Measurements from ENCODE around the gene TNFRSF4.

GRCh38 chr1:1253972-1254666 is 40.2 kb upstream of the TNFRSF4 start:
- TF ChIP-seq, protein P1, sequence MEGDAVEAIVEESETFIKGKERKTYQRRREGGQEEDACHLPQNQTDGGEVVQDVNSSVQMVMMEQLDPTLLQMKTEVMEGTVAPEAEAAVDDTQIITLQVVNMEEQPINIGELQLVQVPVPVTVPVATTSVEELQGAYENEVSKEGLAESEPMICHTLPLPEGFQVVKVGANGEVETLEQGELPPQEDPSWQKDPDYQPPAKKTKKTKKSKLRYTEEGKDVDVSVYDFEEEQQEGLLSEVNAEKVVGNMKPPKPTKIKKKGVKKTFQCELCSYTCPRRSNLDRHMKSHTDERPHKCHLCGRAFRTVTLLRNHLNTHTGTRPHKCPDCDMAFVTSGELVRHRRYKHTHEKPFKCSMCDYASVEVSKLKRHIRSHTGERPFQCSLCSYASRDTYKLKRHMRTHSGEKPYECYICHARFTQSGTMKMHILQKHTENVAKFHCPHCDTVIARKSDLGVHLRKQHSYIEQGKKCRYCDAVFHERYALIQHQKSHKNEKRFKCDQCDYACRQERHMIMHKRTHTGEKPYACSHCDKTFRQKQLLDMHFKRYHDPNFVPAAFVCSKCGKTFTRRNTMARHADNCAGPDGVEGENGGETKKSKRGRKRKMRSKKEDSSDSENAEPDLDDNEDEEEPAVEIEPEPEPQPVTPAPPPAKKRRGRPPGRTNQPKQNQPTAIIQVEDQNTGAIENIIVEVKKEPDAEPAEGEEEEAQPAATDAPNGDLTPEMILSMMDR (IDR thresholded peaks at IDR 0.05), result no peak
- TF ChIP-seq POLR2A (IDR thresholded peaks at IDR 0.05) (no peak), EP300 (IDR thresholded peaks at IDR 0.05) (no peak), POLR2AphosphoS5 (IDR thresholded peaks at IDR 0.05) (no peak)

Measured in upper lobe of left lung (tissue), 4 donors.